Heart right ventricle (tissue), 16 donors: ENCODE data around the gene FAM222A. TPM values are rescaled to one million over a fixed set of nuclear protein-coding genes. Genes with fewer than 3 reads are reported as not detected.
"Not testable (repeated sequence)": the region's sequence is repeated elsewhere in the genome, so short reads cannot be mapped to it uniquely, and the experiment has no call there.

Experiments
- ATAC-seq, 8 donors: fragments of 200-7000 bp; cut with Tn5 transposase; one replicate each; pipeline ENCODE4 v1.9.1; 2020; ENCODE audit warnings: mild to moderate bottlenecking in 8 of 8, moderate library complexity in 8 of 8, moderate number of reproducible peaks in 1 of 8
- DNase-seq, 2 donors: peaks; one replicate each; pipeline ENCODE4 v3.0.0-alpha.2; 2020
- H3K27ac ChIP-seq, 10 donors: fragments of 200-600 bp; sonication (generic) in 2 of 10; one replicate each; pipeline versions ENCODE4 v1.5.0 to v1.8.0; 2020 to 2022; ENCODE audit warnings: mild to moderate bottlenecking in 3 of 10
- H3K27me3 ChIP-seq, 7 donors: fragments of 200-600 bp; one replicate each; pipeline ENCODE4 v1.8.0; 2021 to 2022; ENCODE audit warnings: mild to moderate bottlenecking in 2 of 7
- H3K36me3 ChIP-seq, 9 donors: fragments of 200-600 bp; sonication (generic) in 1 of 9; one replicate each; pipeline versions ENCODE4 v1.5.0 to v1.8.0; 2020 to 2022; ENCODE audit warnings: mild to moderate bottlenecking in 2 of 9
- H3K4me1 ChIP-seq, 9 donors: fragments of 200-600 bp; sonication (generic) in 1 of 9; one replicate each; pipeline versions ENCODE4 v1.5.0 to v1.8.0; 2020 to 2022; ENCODE audit warnings: mild to moderate bottlenecking in 4 of 9
- H3K4me3 ChIP-seq, 10 donors: fragments of 200-600 bp; sonication (generic) in 2 of 10; one replicate each; pipeline versions ENCODE4 v1.5.0 to v1.8.0; 2020 to 2022; ENCODE audit warnings: mild to moderate bottlenecking in 7 of 10, moderate library complexity in 2 of 10
- H3K9me3 ChIP-seq, 11 donors: fragments of 200-600 bp in 10 of 11; sonication (generic) in 2 of 11; one replicate each; pipeline versions ENCODE4 v1.5.0 to v1.8.0; 2013 to 2022; ENCODE audit warnings: mild to moderate bottlenecking in 2 of 11, control low read depth in 1 of 11, moderate library complexity in 1 of 11
- WGBS, 2 donors: extraction: QIAGEN DNeasy Blood & Tissue Kit; methylation state at CpG; one replicate each; pipeline ENCODE4 v1.1.7; 2013; ENCODE audit warnings: inconsistent platforms in 1 of 2; 5-methylcytosine and 5-hydroxymethylcytosine counted together
- intact Hi-C, 10 donors: fragments of 100-400 bp; cut with DNase I; formaldehyde crosslinking; loops; one replicate each; pipeline versions ENCODE4 v1.11.1 to v1.14.2; 2022
- polyA plus RNA-seq, 2 donors: library from polyadenylated mRNA; stranded (reverse); fragments of 200-250 nt; gene quantifications; one replicate each; pipeline ENCODE4 v1.2.3, GENCODE V29; 2013
- total RNA-seq, 10 donors: library from RNA; stranded (reverse); fragmentation: NEBNext Ultra II Directional in 3 of 10; extraction: Animal tissue kit (Norgen Biotek cat#: 25700) in 3 of 10; gene quantifications; one replicate each; pipeline versions ENCODE4 v1.2.1 to v1.2.4, GENCODE V29; 2021 to 2023
- TF ChIP-seq, protein P1 (sequence below), 9 donors: fragments of 200-600 bp; sonication (generic) in 2 of 9; IDR thresholded peaks; one replicate each; pipeline versions ENCODE4 v1.5.0 to v1.8.0; 2021 to 2022; ENCODE audit warnings: antibody characterized with exemption in 9 of 9, mild to moderate bottlenecking in 5 of 9, moderate library complexity in 1 of 9
- donor health status: Arrhythmogenic right ventricular cardiomyopathy.
- donor health status: ischemic (EF 13 %, LVEDD 7.1; RV severe dilation, severe dysfunction).
- donor health status: healthy with polysubstance abuse.
- donor health status: DM: no; HTN: yes; CAD: no.
- donor health status: DM: no; HTN: no; CAD: no.
- donor health status: ischemic (EF 25% LVEDD 6.9; RV normal size, moderate dysfunction).
- donor health status: ischemic (EF 25% LVEDD 5.7; RV mildly dilated, moderate dysfunction).
- donor health status: healthy.
- donor health status: DM: yes; HTN: yes; CAD: no.
- donor health status: Ischemic cardiomyopathy.
- donor health status: ischemic (EF 35%, LVEDD 5.7; RV mildly dilated, moderate dysfunction).
- donor health status: nonischemic (EF 11% LVEDD 7.7; RV severe dilation, severe dysfunction).
- donor health status: DM: yes; HTN: yes; CAD: no.
- donor health status: PGD.
- donor health status: ischemic (EF 29% LVEDD 5.4; RV normal size, mild dysfunction).
- donor health status: nonischemic (EF 23%, LVEDD 6.1; RV moderate dilation, normal function).

Gene FAM222A
- total and polyA plus RNA-seq, 12 donors: 2.7 to 26.0 (median 7.0) TPM

- 89 to 93% methylated on average over 1 of the region's 1 CpG for WGBS, 2 donors
- DNase-seq (no peak), ATAC-seq (no peak)
- no peak overlapping the region for H3K27ac ChIP-seq
- H3K9me3 ChIP-seq: no peaks in the 10 kb centered on the region
- peaks cover 0 to 6% (median 0%) of the 10 kb centered on the region in 9 donors for H3K4me1 ChIP-seq
- H3K36me3 ChIP-seq: no peaks in the 10 kb centered on the region
- no peak overlapping the region for H3K4me3 ChIP-seq
- TF ChIP-seq, protein P1, sequence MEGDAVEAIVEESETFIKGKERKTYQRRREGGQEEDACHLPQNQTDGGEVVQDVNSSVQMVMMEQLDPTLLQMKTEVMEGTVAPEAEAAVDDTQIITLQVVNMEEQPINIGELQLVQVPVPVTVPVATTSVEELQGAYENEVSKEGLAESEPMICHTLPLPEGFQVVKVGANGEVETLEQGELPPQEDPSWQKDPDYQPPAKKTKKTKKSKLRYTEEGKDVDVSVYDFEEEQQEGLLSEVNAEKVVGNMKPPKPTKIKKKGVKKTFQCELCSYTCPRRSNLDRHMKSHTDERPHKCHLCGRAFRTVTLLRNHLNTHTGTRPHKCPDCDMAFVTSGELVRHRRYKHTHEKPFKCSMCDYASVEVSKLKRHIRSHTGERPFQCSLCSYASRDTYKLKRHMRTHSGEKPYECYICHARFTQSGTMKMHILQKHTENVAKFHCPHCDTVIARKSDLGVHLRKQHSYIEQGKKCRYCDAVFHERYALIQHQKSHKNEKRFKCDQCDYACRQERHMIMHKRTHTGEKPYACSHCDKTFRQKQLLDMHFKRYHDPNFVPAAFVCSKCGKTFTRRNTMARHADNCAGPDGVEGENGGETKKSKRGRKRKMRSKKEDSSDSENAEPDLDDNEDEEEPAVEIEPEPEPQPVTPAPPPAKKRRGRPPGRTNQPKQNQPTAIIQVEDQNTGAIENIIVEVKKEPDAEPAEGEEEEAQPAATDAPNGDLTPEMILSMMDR (IDR thresholded peaks at IDR 0.05): no peak
- intact Hi-C loops: loop anchor here in 1 of 10 donors (10.0 kb wide), 1 partner anchor 78 kb away; no protein-coding TSS in a partner anchor
- peaks cover 0 to 10% (median 0%) of the 10 kb centered on the region in 7 donors for H3K27me3 ChIP-seq
These were observed 20.5 kb upstream of the FAM222A start for GRCh38 chr12:109693160-109693559.

- WGBS, 2 donors: 53 to 54% methylated on average over 11 of the region's 11 CpGs
- Histone ChIP-seq H3K36me3 (no peaks in the 10 kb centered on the region), H3K9me3 (no peaks in the 10 kb centered on the region), H3K4me3 (no peak overlapping the region), H3K27ac (no peak overlapping the region), H3K4me1 (peaks cover 0 to 6% (median 0%) of the 10 kb centered on the region in 9 donors), H3K27me3 (peaks cover 0 to 10% (median 0%) of the 10 kb centered on the region in 7 donors)
- intact Hi-C loops: loop anchor here in 1 of 10 donors (10.0 kb wide), 1 partner anchor 79 kb away; no protein-coding TSS in a partner anchor
- no peak for DNase-seq
- ATAC-seq: no peak
- TF ChIP-seq, protein P1 (IDR thresholded peaks at IDR 0.05): no peak
These were observed 19.7 kb upstream of the FAM222A start for GRCh38 chr12:109693653-109694600.

GRCh38 chr12:109694629-109695028 lies 19.0 kb upstream of the FAM222A start:
- H3K27me3 ChIP-seq: peaks cover 0 to 10% (median 0%) of the 10 kb centered on the region in 7 donors
- H3K4me1 ChIP-seq, DNase-seq, ATAC-seq, H3K9me3 ChIP-seq, H3K27ac ChIP-seq, H3K4me3 ChIP-seq, H3K36me3 ChIP-seq: not testable (repeated sequence)
- WGBS, 2 donors: 76 to 80% methylated on average over 6 of the region's 6 CpGs
- intact Hi-C loops: loop anchor here in 1 of 10 donors (10.0 kb wide), 1 partner anchor 80 kb away; no protein-coding TSS in a partner anchor

DNA sequence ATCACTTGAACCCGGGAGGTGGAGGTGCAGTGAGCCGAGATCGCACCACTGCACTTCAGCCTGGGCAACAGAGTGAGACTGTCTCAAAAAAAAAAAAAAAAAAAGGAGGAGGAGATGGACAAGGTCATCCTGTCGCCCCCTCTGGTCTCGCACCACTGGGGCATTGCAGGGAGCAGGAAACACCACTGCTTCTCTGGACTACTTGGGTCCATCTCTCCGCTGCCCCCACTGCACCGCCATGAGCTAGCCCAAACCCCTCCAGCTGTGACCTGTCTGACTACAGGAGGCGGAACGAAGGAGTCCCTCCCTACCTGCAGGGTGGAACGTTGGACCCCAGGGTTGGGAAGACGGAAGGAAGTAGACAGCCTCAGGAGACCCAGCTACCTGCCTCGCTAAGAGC lies 18.2 kb upstream of the FAM222A start:
- Histone ChIP-seq H3K27ac (no peak overlapping the region), H3K4me3 (no peak overlapping the region), H3K4me1 (peaks cover 0 to 6% (median 0%) of the 10 kb centered on the region in 9 donors), H3K36me3 (no peaks in the 10 kb centered on the region), H3K27me3 (peaks cover 0 to 10% (median 0%) of the 10 kb centered on the region in 7 donors), H3K9me3 (no peaks in the 10 kb centered on the region)
- TF ChIP-seq, protein P1 (IDR thresholded peaks at IDR 0.05): no peak
- intact Hi-C loops: loop anchor here in 1 of 10 donors (10.0 kb wide), 1 partner anchor 81 kb away; no protein-coding TSS in a partner anchor
- WGBS, 2 donors: 81 to 85% methylated on average over 12 of the region's 12 CpGs
- ATAC-seq (no peak), DNase-seq (no peak)
